HG02763 (cell line): ENCODE data around the gene RAET1G.
A peak's percentile ranks its signal among the peaks of the same experiment; 100 is the strongest.
"Not testable (repeated sequence)": the region's sequence is repeated elsewhere in the genome, so short reads cannot be mapped to it uniquely, and the experiment has no call there.

Source experiments
- ATAC-seq: cut with Tn5 transposase; IDR thresholded peaks from one replicate; pipeline ENCODE4 v1.9.1; 2021; ENCODE audit warnings: mild to moderate bottlenecking, moderate library complexity; ENCODE audit not compliant: unreplicated experiment

RAET1G gene

GRCh38 chr6:149954328-149954983 lies 31.5 kb upstream of the RAET1G start:
- not testable (repeated sequence) for ATAC-seq

GRCh38 chr6:149953934-149954327 lies 31.0 kb upstream of the RAET1G start:
- not testable (repeated sequence) for ATAC-seq

GRCh38 chr6:149953390-149953789 lies 30.5 kb upstream of the RAET1G start:
- ATAC-seq = not testable (repeated sequence)

- no peak for ATAC-seq
Measured at GRCh38 chr6:149951626-149952025, 28.7 kb upstream of the RAET1G start.

GRCh38 chr6:149951096-149951495 lies 28.2 kb upstream of the RAET1G start:
- no peak for ATAC-seq

- ATAC-seq = no peak
Measured at GRCh38 chr6:149950423-149950822, 27.5 kb upstream of the RAET1G start.

GRCh38 chr6:149948616-149949015 lies 25.7 kb upstream of the RAET1G start:
- ATAC-seq = no peak

GRCh38 chr6:149948011-149948410 lies 25.1 kb upstream of the RAET1G start:
- ATAC-seq = no peak

- ATAC-seq = not testable (repeated sequence)
Measured at GRCh38 chr6:149947533-149947932, 24.6 kb upstream of the RAET1G start.

GRCh38 chr6:149946631-149947030 lies 23.7 kb upstream of the RAET1G start:
- ATAC-seq = not testable (repeated sequence)

GRCh38 chr6:149945276-149945675 lies 22.4 kb upstream of the RAET1G start:
- ATAC-seq = not testable (repeated sequence)

- not testable (repeated sequence) for ATAC-seq
Measured at GRCh38 chr6:149943321-149943720, 20.4 kb upstream of the RAET1G start.

- no peak for ATAC-seq
Measured at GRCh38 chr6:149942461-149942829, 19.5 kb upstream of the RAET1G start.

GRCh38 chr6:149941583-149942460 lies 18.9 kb upstream of the RAET1G start, which contains the start of gene ULBP2:
TSS of gene ULBP2 (plus strand) at chr6:149942014. CDS start at chr6:149942073, 59 bp downstream.
- no peak for ATAC-seq

- ATAC-seq = no peak
Measured at GRCh38 chr6:149940672-149940982, 17.7 kb upstream of the RAET1G start.

GRCh38 chr6:149939909-149940671 lies 17.2 kb upstream of the RAET1G start:
- ATAC-seq = no peak

- no peak for ATAC-seq
Measured at GRCh38 chr6:149939356-149939648, 16.4 kb upstream of the RAET1G start.

- ATAC-seq = peak; percentile 71
Measured at GRCh38 chr6:149938571-149939355, 15.8 kb upstream of the RAET1G start.

GRCh38 chr6:149938013-149938570 lies 15.2 kb upstream of the RAET1G start:
- not testable (repeated sequence) for ATAC-seq

- ATAC-seq = no peak
Measured at GRCh38 chr6:149936743-149937142, 13.8 kb upstream of the RAET1G start.

- no peak for ATAC-seq
Measured at GRCh38 chr6:149935668-149936067, 12.7 kb upstream of the RAET1G start.
